Measurements from ENCODE around the gene COL1A1. TPM values are rescaled to one million over a fixed set of nuclear protein-coding genes. Genes with fewer than 3 reads are reported as not detected.

The COL1A1 gene
- total and polyA plus RNA-seq, 2 of the 13 experiments (the other 11 are each of a cell fraction or from before 2014, with no cell fraction given), result 0.05 TPM; not detected in 1

GRCh38 chr17:50177983-50178834 lies 23.2 kb downstream of the COL1A1 start (continued):
- TF ChIP-seq RERE (CRISPR knock-in tag; IDR thresholded peaks at IDR 0.05; ENCODE audit: low read depth) (no peak), TGIF2 (CRISPR knock-in tag; IDR thresholded peaks at IDR 0.05) (peak; percentile 66), POLR2G (IDR thresholded peaks at IDR 0.05; ENCODE audit: low read depth, low read length) (peak; percentile 45), HIVEP1 (CRISPR knock-in tag; IDR thresholded peaks at IDR 0.05) (peak; percentile 44; the same call in 1 of the 2 replicates), ZKSCAN1 (IDR thresholded peaks at IDR 0.05; ENCODE audit: low read length) (no peak), PAF1 (CRISPR knock-in tag; IDR thresholded peaks at IDR 0.05) (no peak), KDM2A (CRISPR knock-in tag; IDR thresholded peaks at IDR 0.05; ENCODE audit: borderline replicate concordance, low read depth) (peak; percentile 56; the same call in 1 of the 2 replicates), PBX3 (CRISPR knock-in tag; IDR thresholded peaks at IDR 0.05; ENCODE audit: borderline replicate concordance) (no peak), ZNF704 (CRISPR knock-in tag; IDR thresholded peaks at IDR 0.05; ENCODE audit: borderline replicate concordance) (no peak), ELF4 (CRISPR knock-in tag; IDR thresholded peaks at IDR 0.05; ENCODE audit: borderline replicate concordance) (no peak), HNRNPH1 (optimal IDR thresholded peaks at IDR 0.05; ENCODE audit: low read depth, low read length) (no peak), RARA (CRISPR knock-in tag; IDR thresholded peaks at IDR 0.05) (no peak), ZEB1 (IDR thresholded peaks at IDR 0.05; ENCODE audit: insufficient replicate concordance, low read depth) (no peak), ADNP (CRISPR knock-in tag; IDR thresholded peaks at IDR 0.05) (0 out of 2 replicates have a peak, but pooled peaks have one; percentile 30), NFYC (CRISPR knock-in tag; IDR thresholded peaks at IDR 0.05) (no peak), ZNF275 (CRISPR knock-in tag; IDR thresholded peaks at IDR 0.05; ENCODE audit: borderline replicate concordance) (no peak), ZNF784 (CRISPR knock-in tag; IDR thresholded peaks at IDR 0.05; ENCODE audit: borderline replicate concordance) (peak; percentile 90; the same call in 1 of the 2 replicates), FOXP1 (IDR thresholded peaks at IDR 0.05) (no peak), FOXP1 (CRISPR knock-in tag; IDR thresholded peaks at IDR 0.05) (0 out of 2 replicates have a peak, but pooled peaks have one; percentile 13), KAT2B (IDR thresholded peaks at IDR 0.05; ENCODE audit: borderline replicate concordance, low read depth, low read length) (no peak)
